Heart right ventricle (tissue), 16 donors: ENCODE results near the gene NARS2. TPM values are rescaled to one million over a fixed set of nuclear protein-coding genes. Genes with fewer than 3 reads are reported as not detected.
A peak's percentile ranks its signal among the peaks of the same experiment; 100 is the strongest.

ENCODE experiments used
- ATAC-seq, 8 donors: fragments of 200-7000 bp; cut with Tn5 transposase; one replicate each; pipeline ENCODE4 v1.9.1; 2020; ENCODE audit warnings: mild to moderate bottlenecking in 8 of 8, moderate library complexity in 8 of 8, moderate number of reproducible peaks in 1 of 8
- DNase-seq, 2 donors: peaks; one replicate each; pipeline ENCODE4 v3.0.0-alpha.2; 2020
- H3K27ac ChIP-seq, 10 donors: fragments of 200-600 bp; sonication (generic) in 2 of 10; one replicate each; pipeline versions ENCODE4 v1.5.0 to v1.8.0; 2020 to 2022; ENCODE audit warnings: mild to moderate bottlenecking in 3 of 10
- H3K27me3 ChIP-seq, 7 donors: fragments of 200-600 bp; one replicate each; pipeline ENCODE4 v1.8.0; 2021 to 2022; ENCODE audit warnings: mild to moderate bottlenecking in 2 of 7
- H3K36me3 ChIP-seq, 9 donors: fragments of 200-600 bp; sonication (generic) in 1 of 9; one replicate each; pipeline versions ENCODE4 v1.5.0 to v1.8.0; 2020 to 2022; ENCODE audit warnings: mild to moderate bottlenecking in 2 of 9
- H3K4me1 ChIP-seq, 9 donors: fragments of 200-600 bp; sonication (generic) in 1 of 9; one replicate each; pipeline versions ENCODE4 v1.5.0 to v1.8.0; 2020 to 2022; ENCODE audit warnings: mild to moderate bottlenecking in 4 of 9
- H3K4me3 ChIP-seq, 10 donors: fragments of 200-600 bp; sonication (generic) in 2 of 10; one replicate each; pipeline versions ENCODE4 v1.5.0 to v1.8.0; 2020 to 2022; ENCODE audit warnings: mild to moderate bottlenecking in 7 of 10, moderate library complexity in 2 of 10
- H3K9me3 ChIP-seq, 11 donors: fragments of 200-600 bp in 10 of 11; sonication (generic) in 2 of 11; one replicate each; pipeline versions ENCODE4 v1.5.0 to v1.8.0; 2013 to 2022; ENCODE audit warnings: mild to moderate bottlenecking in 2 of 11, control low read depth in 1 of 11, moderate library complexity in 1 of 11
- CTCF ChIP-seq, 9 donors: fragments of 200-600 bp; sonication (generic) in 2 of 9; IDR thresholded peaks; one replicate each; pipeline versions ENCODE4 v1.5.0 to v1.8.0; 2021 to 2022; ENCODE audit warnings: antibody characterized with exemption in 9 of 9, mild to moderate bottlenecking in 5 of 9, moderate library complexity in 1 of 9
- WGBS, 2 donors: extraction: QIAGEN DNeasy Blood & Tissue Kit; methylation state at CpG; one replicate each; pipeline ENCODE4 v1.1.7; 2013; ENCODE audit warnings: inconsistent platforms in 1 of 2; 5-methylcytosine and 5-hydroxymethylcytosine counted together
- intact Hi-C, 10 donors: fragments of 100-400 bp; cut with DNase I; formaldehyde crosslinking; loops; one replicate each; pipeline versions ENCODE4 v1.11.1 to v1.14.2; 2022
- polyA plus RNA-seq, 2 donors: library from polyadenylated mRNA; stranded (reverse); fragments of 200-250 nt; gene quantifications; one replicate each; pipeline ENCODE4 v1.2.3, GENCODE V29; 2013
- total RNA-seq, 10 donors: library from RNA; stranded (reverse); fragmentation: NEBNext Ultra II Directional in 3 of 10; extraction: Animal tissue kit (Norgen Biotek cat#: 25700) in 3 of 10; gene quantifications; one replicate each; pipeline versions ENCODE4 v1.2.1 to v1.2.4, GENCODE V29; 2021 to 2023
- donor health status: Arrhythmogenic right ventricular cardiomyopathy.
- donor health status: ischemic (EF 13 %, LVEDD 7.1; RV severe dilation, severe dysfunction).
- donor health status: healthy with polysubstance abuse.
- donor health status: DM: no; HTN: yes; CAD: no.
- donor health status: DM: no; HTN: no; CAD: no.
- donor health status: ischemic (EF 25% LVEDD 6.9; RV normal size, moderate dysfunction).
- donor health status: ischemic (EF 25% LVEDD 5.7; RV mildly dilated, moderate dysfunction).
- donor health status: healthy.
- donor health status: DM: yes; HTN: yes; CAD: no.
- donor health status: Ischemic cardiomyopathy.
- donor health status: ischemic (EF 35%, LVEDD 5.7; RV mildly dilated, moderate dysfunction).
- donor health status: nonischemic (EF 11% LVEDD 7.7; RV severe dilation, severe dysfunction).
- donor health status: DM: yes; HTN: yes; CAD: no.
- donor health status: PGD.
- donor health status: ischemic (EF 29% LVEDD 5.4; RV normal size, mild dysfunction).
- donor health status: nonischemic (EF 23%, LVEDD 6.1; RV moderate dilation, normal function).

NARS2 gene
- total and polyA plus RNA-seq, 12 donors = 12.4 to 20.1 (median 16.7) TPM

GRCh38 chr11:78392854-78393253 lies 181.8 kb downstream of the NARS2 start:
- no peak for ATAC-seq
- no peak for TF ChIP-seq CTCF (IDR thresholded peaks at IDR 0.05)

GRCh38 chr11:78391424-78391823 lies 183.2 kb downstream of the NARS2 start:
- no peak for DNase-seq
- peak overlapping the region in 1 of 10 donors; percentile 31 for H3K27ac ChIP-seq
- intact Hi-C loops = no loop called here

More at GRCh38 chr11:78392854-78393253, 181.8 kb downstream of the NARS2 start:
- H3K4me3 ChIP-seq = no peak overlapping the region
- H3K4me1 ChIP-seq = peaks cover 0 to 65% (median 39%) of the 10 kb centered on the region in 9 donors
- no peak overlapping the region for H3K27ac ChIP-seq
- no peaks in the 10 kb centered on the region for H3K36me3 ChIP-seq
- no peaks in the 10 kb centered on the region for H3K27me3 ChIP-seq
- 52 to 55% methylated on average over 2 of the region's 2 CpGs for WGBS, 2 donors
- H3K9me3 ChIP-seq = no peaks in the 10 kb centered on the region
- no peak for DNase-seq
- intact Hi-C loops = no loop called here

GRCh38 chr11:78390809-78391208 lies 183.9 kb downstream of the NARS2 start:
- peaks cover 0 to 70% (median 33%) of the 10 kb centered on the region in 9 donors for H3K4me1 ChIP-seq
- no peak overlapping the region for H3K4me3 ChIP-seq
- H3K27ac ChIP-seq = peak overlapping the region in 1 of 10 donors; percentile 31
- H3K9me3 ChIP-seq = peaks cover 0 to 1% (median 0%) of the 10 kb centered on the region in 11 donors
- WGBS, 2 donors = 77 to 84% methylated on average over 5 of the region's 5 CpGs
- ATAC-seq (peak in 2 of 8 donors; percentile 39 to 48), DNase-seq (no peak)
- TF ChIP-seq CTCF (IDR thresholded peaks at IDR 0.05) = no peak
- intact Hi-C loops = no loop called here
- no peaks in the 10 kb centered on the region for H3K27me3 ChIP-seq
- H3K36me3 ChIP-seq = no peaks in the 10 kb centered on the region

More at GRCh38 chr11:78391424-78391823, 183.2 kb downstream of the NARS2 start:
- Histone ChIP-seq H3K36me3 (no peaks in the 10 kb centered on the region), H3K4me1 (peaks cover 0 to 69% (median 39%) of the 10 kb centered on the region in 9 donors), H3K9me3 (no peaks in the 10 kb centered on the region), H3K27me3 (no peaks in the 10 kb centered on the region), H3K4me3 (no peak overlapping the region)
- 64 to 87% methylated on average over 1 of the region's 1 CpG for WGBS, 2 donors
- ATAC-seq = peak in 1 of 8 donors; percentile 18
- TF ChIP-seq CTCF (IDR thresholded peaks at IDR 0.05) = no peak

- Histone ChIP-seq H3K4me1 (peaks cover 0 to 42% (median 28%) of the 10 kb centered on the region in 9 donors), H3K36me3 (peaks cover 0 to 16% (median 0%) of the 10 kb centered on the region in 9 donors), H3K27ac (no peak overlapping the region), H3K9me3 (peaks cover 0 to 25% (median 0%) of the 10 kb centered on the region in 11 donors), H3K27me3 (no peaks in the 10 kb centered on the region), H3K4me3 (no peak overlapping the region)
- ATAC-seq = no peak
- intact Hi-C loops = no loop called here
- TF ChIP-seq CTCF (IDR thresholded peaks at IDR 0.05) = no peak
- 76 to 80% methylated on average over 3 of the region's 3 CpGs for WGBS, 2 donors
- DNase-seq = no peak
Measured at GRCh38 chr11:78386215-78386941, 188.3 kb downstream of the NARS2 start.

Other genes starting within 250 kb of the NARS2 start
- gene GAB2, start 157.0 kb downstream of the NARS2 start, total RNA-seq = 10 to 100 TPM; 18.2 to 44.6 (median 29.8) TPM
- 1 to 10 TPM; 5.0 to 7.0 TPM for gene GAB2, start 157.0 kb downstream of the NARS2 start, polyA plus RNA-seq